Neural cell (in vitro differentiated cells): ENCODE measurements around the gene UGCG. TPM values are rescaled to one million over a fixed set of nuclear protein-coding genes. Genes with fewer than 3 reads are reported as not detected.

ENCODE experiments used
- H2AFZ ChIP-seq: fragments of 200-600, 300-800 bp; sonication (generic), shearing (Covaris generic); 2 replicates; pipeline ENCODE4 v1.6.0; 2014; ENCODE audit warnings: low read depth, mild to moderate bottlenecking, antibody characterized with exemption, low read length, moderate library complexity
- H3F3A ChIP-seq: fragments of 200-600 bp; shearing (Covaris generic); 2 replicates; pipeline ENCODE4 v1.6.1; 2016; ENCODE audit warnings: mild to moderate bottlenecking, moderate library complexity, mixed read lengths, antibody characterized with exemption, low read length; ENCODE audit not compliant: insufficient read depth, poor library complexity, severe bottlenecking
- H3K27ac ChIP-seq: fragments of 200-600, 300-800 bp; sonication (generic), shearing (Covaris generic); 2 replicates; pipeline ENCODE4 v1.5.1; 2014; ENCODE audit warnings: mild to moderate bottlenecking, low read length, moderate library complexity
- H3K27me3 ChIP-seq: fragments of 300-800, 200-600 bp; sonication (generic), shearing (Covaris generic); 2 replicates; pipeline ENCODE4 v1.6.0; 2014; ENCODE audit warnings: mild to moderate bottlenecking, low read depth, low read length, moderate library complexity; ENCODE audit not compliant: insufficient read depth
- H3K36me3 ChIP-seq: fragments of 300-800, 200-600 bp; sonication (generic), shearing (Covaris generic); 2 replicates; pipeline ENCODE4 v1.5.1; 2014; ENCODE audit warnings: mild to moderate bottlenecking, antibody characterized with exemption, low read length, moderate library complexity; ENCODE audit not compliant: insufficient read depth
- H3K4me2 ChIP-seq: fragments of 300-800, 200-600 bp; sonication (generic), shearing (Covaris generic); 2 replicates; pipeline ENCODE4 v1.6.0; 2014; ENCODE audit warnings: mild to moderate bottlenecking, low read length
- H3K4me3 ChIP-seq: fragments of 300-800, 200-600 bp; sonication (generic), shearing (Covaris generic); 2 replicates; pipeline ENCODE4 v1.5.1; 2014; ENCODE audit warnings: mild to moderate bottlenecking, low read length, moderate library complexity
- H3K79me2 ChIP-seq: fragments of 200-600 bp; shearing (Covaris generic); replicated peaks from 2 replicates; pipeline ENCODE4 v1.6.0; 2014; ENCODE audit warnings: mild to moderate bottlenecking, low read length, moderate library complexity; ENCODE audit not compliant: insufficient read depth
- H3K9ac ChIP-seq: fragments of 300-800, 200-600 bp; sonication (generic), shearing (Covaris generic); 2 replicates; pipeline ENCODE4 v1.6.1; 2016; ENCODE audit warnings: mild to moderate bottlenecking, low read length, mixed read lengths
- H3K9me2 ChIP-seq: fragments of 200-600 bp; shearing (Covaris generic); 2 replicates; pipeline ENCODE4 v1.6.1; 2016; ENCODE audit warnings: mild to moderate bottlenecking, low read length, mixed read lengths; ENCODE audit not compliant: insufficient read depth
- H3K9me3 ChIP-seq: fragments of 200-600, 300-800 bp; sonication (generic), shearing (Covaris generic); 2 replicates; pipeline ENCODE4 v1.6.1; 2016; ENCODE audit warnings: mild to moderate bottlenecking, mixed run types, low read length, moderate library complexity, mixed read lengths
- H4K20me1 ChIP-seq: fragments of 200-600 bp; shearing (Covaris generic); 2 replicates; pipeline ENCODE4 v1.6.1; 2016; ENCODE audit warnings: mild to moderate bottlenecking, mixed run types; ENCODE audit not compliant: insufficient read depth
- CTCF ChIP-seq: fragments of 450-650 bp; IDR thresholded peaks from 2 replicates; pipeline ENCODE4 v1.5.1; 2014; ENCODE audit warnings: antibody characterized with exemption, mild to moderate bottlenecking, moderate library complexity; ENCODE audit not compliant: poor library complexity, severe bottlenecking
- EP300 ChIP-seq: fragments of 450-650 bp; conservative IDR thresholded peaks from 2 replicates; pipeline ENCODE4 v1.6.1; 2014; ENCODE audit warnings: antibody characterized with exemption, mild to moderate bottlenecking, moderate library complexity; ENCODE audit not compliant: poor library complexity, severe bottlenecking
- EZH2 ChIP-seq: fragments of 200-600, 300-800 bp; shearing (Covaris generic), sonication (generic); IDR thresholded peaks from 2 replicates; pipeline ENCODE4 v1.6.1; 2014; ENCODE audit warnings: antibody characterized with exemption, low read length, borderline replicate concordance, mild to moderate bottlenecking; ENCODE audit not compliant: insufficient read depth, poor library complexity, severe bottlenecking
- MXI1 ChIP-seq: fragments of 450-650 bp; conservative IDR thresholded peaks from 2 replicates; pipeline ENCODE4 v1.6.1; 2014; ENCODE audit warnings: antibody characterized with exemption, mild to moderate bottlenecking; ENCODE audit not compliant: poor library complexity, severe bottlenecking
- POLR2AphosphoS5 ChIP-seq: IDR thresholded peaks from 2 replicates; pipeline ENCODE4 v1.6.1; 2012
- RAD21 ChIP-seq: fragments of 450-650 bp; conservative IDR thresholded peaks from 2 replicates; pipeline ENCODE4 v1.6.1; 2014; ENCODE audit warnings: antibody characterized with exemption, mild to moderate bottlenecking, moderate library complexity
- REST ChIP-seq: IDR thresholded peaks from 2 replicates; pipeline ENCODE4 v1.6.1; 2012; ENCODE audit warnings: borderline replicate concordance
- SMC3 ChIP-seq: fragments of 450-650 bp; conservative IDR thresholded peaks from 2 replicates; pipeline ENCODE4 v1.6.1; 2014; ENCODE audit warnings: antibody characterized with exemption, mild to moderate bottlenecking, moderate library complexity; ENCODE audit not compliant: poor library complexity
- TAF1 ChIP-seq: IDR thresholded peaks from 2 replicates; pipeline ENCODE4 v1.6.1; 2012; ENCODE audit warnings: low read depth
- polyA plus RNA-seq: library from polyadenylated mRNA; depleted of rRNA; stranded (reverse); fragments of >200 nt; gene quantifications from 2 replicates; pipeline ENCODE4 v1.2.3, GENCODE V29; 2014

The UGCG gene
- polyA plus RNA-seq, 1 donor from 2014 or later, result 93.6 TPM

- no peak overlapping the region for H3K27ac ChIP-seq
- no peaks in the 10 kb centered on the region for H3K27me3 ChIP-seq
- no peaks in the 10 kb centered on the region for H3K79me2 ChIP-seq
- no peaks in the 10 kb centered on the region for H3K9me3 ChIP-seq
- H3K9me2 ChIP-seq, result no peaks in the 10 kb centered on the region
- no peak overlapping the region for H2AFZ ChIP-seq
- no peak for TF ChIP-seq CTCF
- TF ChIP-seq EP300, result no peak
- TF ChIP-seq SMC3, result no peak
- no peak for TF ChIP-seq TAF1
- TF ChIP-seq EZH2, result no peak
- TF ChIP-seq MXI1, result no peak
- no peak for TF ChIP-seq RAD21
- no peak for TF ChIP-seq REST
- TF ChIP-seq POLR2AphosphoS5, result no peak
- no peaks in the 10 kb centered on the region for H3K36me3 ChIP-seq
- H4K20me1 ChIP-seq, result no peaks in the 10 kb centered on the region
- no peak overlapping the region for H3K9ac ChIP-seq
- H3K4me2 ChIP-seq, result no peak overlapping the region
- H3K4me3 ChIP-seq, result no peak overlapping the region
- no peaks in the 10 kb centered on the region for H3F3A ChIP-seq
Measured at GRCh38 chr9:111876179-111876578, 20.4 kb upstream of the UGCG start.

GRCh38 chr9:111877420-111877819 is 19.2 kb upstream of the UGCG start:
- Histone ChIP-seq H3F3A (no peaks in the 10 kb centered on the region), H3K79me2 (no peaks in the 10 kb centered on the region)

More at GRCh38 chr9:111877420-111877819, 19.2 kb upstream of the UGCG start:
- no peak for TF ChIP-seq EP300
- no peak for TF ChIP-seq EZH2
- no peak for TF ChIP-seq CTCF
- TF ChIP-seq RAD21, result no peak
- no peak for TF ChIP-seq REST
- no peak for TF ChIP-seq SMC3
- no peak for TF ChIP-seq POLR2AphosphoS5
- TF ChIP-seq MXI1, result no peak
- TF ChIP-seq TAF1, result no peak
- Histone ChIP-seq H3K4me2 (no peak overlapping the region), H3K27me3 (no peaks in the 10 kb centered on the region), H3K9me2 (no peaks in the 10 kb centered on the region), H3K9ac (no peak overlapping the region), H3K27ac (no peak overlapping the region), H3K36me3 (no peaks in the 10 kb centered on the region), H3K4me3 (no peak overlapping the region), H2AFZ (no peak overlapping the region), H4K20me1 (no peaks in the 10 kb centered on the region), H3K9me3 (no peaks in the 10 kb centered on the region)
